Endothelial cell of hepatic sinusoid (primary cell): ENCODE results near the gene ALG14.

Source experiments
- in situ Hi-C: cut with HindIII; loops from 2 replicates; pipeline ENCODE4 v1.10.0; 2017; ENCODE audit warnings: low sequenced_read_pairs

Gene ALG14

DNA sequence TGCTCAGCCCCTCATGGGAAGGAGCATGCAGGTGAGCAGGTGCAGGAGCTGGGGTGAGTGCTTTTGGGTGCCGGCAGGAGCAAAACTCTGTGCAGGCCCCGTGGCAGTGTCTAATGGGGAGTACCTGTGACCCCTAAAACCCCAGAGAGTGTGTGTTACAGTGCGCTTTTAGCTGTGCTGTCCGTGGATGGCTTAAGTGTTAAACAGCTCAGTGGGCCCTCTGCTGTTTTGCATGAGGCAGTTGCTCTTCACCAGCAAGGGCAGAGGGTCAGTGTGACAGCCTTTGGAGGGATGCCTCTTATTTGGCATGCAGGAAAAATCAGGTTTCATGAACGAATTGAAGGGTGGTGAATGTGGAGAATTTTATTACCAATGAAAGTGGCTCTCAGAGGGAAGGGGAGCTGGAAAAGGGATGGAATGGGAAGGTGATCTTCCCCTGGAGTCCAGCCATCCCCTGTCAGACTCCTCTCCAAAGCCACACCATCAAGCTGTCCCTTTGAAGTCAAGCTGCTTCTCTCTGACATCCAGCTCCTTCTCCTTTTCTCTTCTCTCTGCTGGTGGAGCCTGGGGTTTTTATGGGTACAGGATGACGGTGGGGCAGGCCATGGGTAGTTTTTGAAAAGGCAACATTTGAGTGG lies 17.0 kb upstream of the ALG14 start:
- in situ Hi-C loops, result loop anchor here (5.0 kb wide), 1 partner anchor 138 kb away; no protein-coding TSS in a partner anchor

DNA sequence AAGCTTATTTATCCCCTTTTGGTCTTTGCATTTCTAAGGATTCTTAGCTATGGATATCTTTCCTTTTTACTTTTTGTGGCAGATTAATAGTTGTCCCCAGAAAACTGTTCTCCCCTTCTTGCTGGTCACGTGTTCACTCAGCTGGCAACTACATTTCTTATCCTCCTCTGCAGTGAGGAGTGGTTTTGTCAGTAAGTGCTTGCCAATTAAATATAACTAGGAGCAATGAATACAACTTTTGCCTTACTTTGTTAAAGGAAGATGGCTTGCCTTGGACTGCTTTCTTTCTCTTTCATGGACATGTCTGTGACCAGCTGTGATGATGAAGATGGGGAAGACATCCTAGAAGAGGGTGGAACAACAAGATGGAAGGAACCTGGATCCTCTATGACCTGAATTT lies 15.6 kb upstream of the ALG14 start:
- in situ Hi-C loops, result loop anchor here (5.0 kb wide), 1 partner anchor 139 kb away; no protein-coding TSS in a partner anchor

DNA sequence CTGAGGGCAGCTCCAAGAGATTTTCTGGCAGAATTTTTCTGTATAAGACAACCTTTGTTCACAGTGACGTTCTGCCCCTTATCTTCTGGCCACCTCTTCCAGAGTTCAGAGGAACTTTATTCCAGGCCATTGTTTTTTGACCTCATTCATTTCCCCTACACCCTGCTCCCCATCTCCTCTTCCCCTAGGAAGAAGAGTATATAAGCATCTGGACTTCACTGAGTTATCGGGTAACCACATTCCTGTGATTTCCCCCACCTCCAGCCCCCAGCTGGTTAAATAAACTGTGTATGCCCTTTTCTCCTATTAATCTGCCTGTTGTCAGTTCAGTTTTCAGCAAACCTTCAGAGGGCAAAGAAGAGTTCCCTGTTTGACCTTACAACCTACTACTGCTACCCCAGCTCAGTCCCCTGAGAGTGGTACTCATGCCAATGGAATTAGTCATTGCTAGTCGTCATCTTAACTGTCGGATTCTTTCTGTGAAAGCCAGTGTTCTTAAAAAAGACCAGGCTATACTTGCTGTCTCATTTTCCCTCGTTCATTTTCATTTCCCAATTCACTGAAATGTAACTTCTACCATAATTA lies 14.3 kb upstream of the ALG14 start:
- in situ Hi-C loops, result loop anchor here (5.0 kb wide), 1 partner anchor 140 kb away; no protein-coding TSS in a partner anchor

DNA sequence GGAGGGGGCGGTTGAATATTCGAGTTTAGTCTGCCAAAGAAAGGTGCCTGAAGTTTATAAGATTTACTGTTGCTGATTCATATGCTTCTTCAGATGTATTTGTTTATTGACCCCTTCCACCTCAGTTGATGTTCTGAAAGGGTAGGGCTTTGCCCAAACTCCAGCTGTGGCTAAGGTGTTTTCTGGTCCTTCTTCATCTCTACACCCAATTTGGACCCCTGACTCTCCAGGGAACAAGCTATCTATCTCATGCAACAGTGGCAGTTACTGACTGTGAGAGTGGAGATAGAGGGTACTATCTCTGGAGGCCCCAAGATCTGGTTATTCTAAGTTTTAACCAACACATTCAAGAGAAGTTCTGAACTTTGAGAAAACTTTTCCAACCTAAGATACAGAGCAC lies 12.6 kb upstream of the ALG14 start:
- in situ Hi-C loops, result loop anchor here (5.0 kb wide), 1 partner anchor 142 kb away; no protein-coding TSS in a partner anchor

DNA sequence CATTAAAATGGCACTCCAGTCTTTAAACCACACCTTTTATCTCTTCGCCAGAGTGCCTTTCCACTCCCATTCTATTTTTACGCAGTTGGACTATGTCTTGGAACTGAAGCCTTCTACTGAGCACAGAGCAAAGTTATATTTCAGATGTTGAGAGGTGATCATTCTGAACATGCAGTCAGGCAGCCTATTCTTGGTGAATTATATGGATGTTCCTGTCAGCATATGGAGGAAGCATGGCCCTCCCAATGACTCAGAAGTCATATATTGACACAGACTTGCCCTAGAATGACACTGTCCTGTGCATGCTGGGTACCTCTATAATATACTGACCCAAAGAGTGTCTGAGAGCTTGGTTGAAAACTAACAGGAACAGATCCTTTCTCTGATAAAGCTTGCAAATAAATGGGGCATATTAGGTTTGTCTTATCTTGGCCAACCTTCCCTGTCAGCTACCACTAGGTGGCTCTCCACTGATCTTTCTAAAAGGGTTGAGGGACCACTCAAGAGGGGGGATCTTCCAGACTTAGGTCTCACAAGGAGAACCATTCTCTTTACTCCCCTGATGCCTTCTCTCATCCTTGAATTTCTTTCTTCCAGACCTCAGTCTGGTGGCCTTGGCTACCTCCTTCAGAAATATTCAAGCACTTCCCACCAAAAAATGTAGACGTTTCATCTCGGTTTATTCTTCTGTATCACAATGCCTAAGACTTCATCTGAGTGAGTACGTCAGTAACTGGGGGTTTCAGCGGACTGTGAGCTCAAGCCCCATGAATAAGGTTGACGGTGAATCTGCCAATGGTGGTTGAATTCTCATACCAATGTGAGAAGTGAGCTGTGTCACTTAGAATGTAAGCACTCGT lies 11.8 kb upstream of the ALG14 start:
- in situ Hi-C loops, result loop anchor here (5.0 kb wide), 2 partner anchors 43 to 143 kb away; no protein-coding TSS in a partner anchor

DNA sequence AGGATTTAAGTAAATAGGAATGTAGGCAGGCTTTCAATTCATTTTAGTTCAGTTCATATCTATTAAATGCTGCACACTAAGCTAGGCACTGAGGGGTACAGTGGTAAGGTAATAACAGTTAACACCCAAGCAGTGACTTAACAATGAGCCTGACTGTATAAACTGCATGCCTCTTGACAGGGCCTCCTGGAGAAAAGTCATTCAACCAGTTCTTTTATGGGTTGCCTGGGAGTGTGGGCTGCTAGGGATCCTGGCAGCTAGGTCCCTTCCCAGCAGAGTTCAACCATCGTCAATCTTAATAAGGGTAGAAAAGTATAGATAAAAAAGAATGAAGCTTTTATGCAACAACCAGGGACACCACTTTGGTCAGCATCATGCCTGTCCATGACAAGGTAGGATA lies 8.1 kb upstream of the ALG14 start:
- in situ Hi-C loops, result loop anchor here (5.0 kb wide), 1 partner anchor 46 kb away; no protein-coding TSS in a partner anchor

DNA sequence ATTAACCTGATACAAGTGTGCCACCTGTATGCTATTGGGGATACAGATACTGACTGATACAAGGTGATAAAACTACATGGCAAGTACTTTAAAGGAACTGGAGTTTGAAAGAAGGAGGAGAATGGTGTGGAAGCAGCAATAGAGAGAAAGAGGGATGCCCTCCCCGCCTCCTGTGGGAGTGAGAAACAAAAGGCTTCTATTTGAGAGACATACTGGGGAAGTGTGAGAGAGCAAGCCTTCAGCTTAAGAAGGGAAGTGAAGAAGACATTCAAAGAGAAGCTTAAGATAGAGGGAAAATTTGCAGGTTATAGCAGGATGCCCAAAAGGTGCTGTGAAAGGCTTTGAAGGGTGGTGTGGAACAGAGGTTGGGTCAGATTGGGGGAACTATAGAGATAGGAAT lies 7.7 kb upstream of the ALG14 start:
- in situ Hi-C loops, result loop anchor here (5.0 kb wide), 1 partner anchor 47 kb away; no protein-coding TSS in a partner anchor

DNA sequence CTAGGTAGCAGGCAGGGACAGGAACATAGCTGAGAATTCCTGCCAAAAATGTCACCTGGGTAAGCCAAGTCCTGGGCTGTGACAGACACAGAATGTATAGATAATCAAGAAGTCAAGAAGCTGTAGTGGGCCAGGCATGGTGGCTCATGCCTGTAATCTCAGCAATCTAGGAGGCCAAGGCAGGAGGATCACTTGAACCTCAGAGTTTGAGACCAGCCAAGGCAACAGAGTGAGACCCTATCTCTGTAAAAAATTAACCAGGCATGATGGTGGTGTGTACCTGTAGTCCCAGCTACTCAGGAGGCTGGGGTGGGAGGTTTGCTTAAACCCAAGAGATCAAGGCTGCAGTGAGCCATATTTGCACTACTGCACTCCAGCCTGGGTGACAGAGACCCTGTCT lies 3.3 kb upstream of the ALG14 start:
- in situ Hi-C loops, result no loop called here

DNA sequence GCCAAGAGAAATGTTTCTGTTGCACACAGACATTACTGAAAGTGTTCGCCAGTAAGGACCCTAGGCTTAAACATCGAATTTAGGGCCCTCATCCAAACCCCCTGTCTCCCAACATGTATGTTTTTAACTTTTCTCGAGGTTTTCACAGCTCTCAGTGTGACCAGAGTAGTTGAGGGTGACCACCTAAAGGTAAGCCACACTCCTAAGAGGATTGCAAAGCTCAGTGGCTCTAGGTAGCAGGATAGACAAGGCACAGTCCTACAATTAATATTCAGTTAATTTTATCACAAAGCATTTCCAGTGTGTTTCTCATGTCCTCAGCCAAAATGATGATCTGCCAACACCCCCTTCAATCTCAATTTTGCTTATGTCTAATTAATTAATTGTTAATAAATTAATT lies 695 bp upstream of the ALG14 start:
- in situ Hi-C loops, result no loop called here

DNA sequence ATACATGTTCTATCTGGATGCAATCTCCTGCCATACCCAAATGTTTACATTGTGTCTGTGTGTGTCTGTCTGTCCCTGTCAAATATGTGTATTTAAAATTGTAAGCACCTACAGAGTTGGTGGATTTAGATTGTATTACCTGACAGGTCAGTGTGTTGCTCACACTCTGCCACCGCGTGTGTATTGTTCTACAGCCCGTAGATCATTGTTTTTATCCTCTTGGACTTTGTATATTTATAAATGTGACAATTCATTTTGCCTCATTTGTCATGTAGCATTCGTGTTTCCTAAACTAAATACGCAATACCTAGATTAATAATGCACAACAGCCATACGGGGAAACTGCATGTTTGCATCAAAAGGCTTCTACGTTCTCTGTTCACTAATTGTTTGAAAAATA lies 634 bp downstream of the ALG14 start:
- in situ Hi-C loops, result no loop called here

DNA sequence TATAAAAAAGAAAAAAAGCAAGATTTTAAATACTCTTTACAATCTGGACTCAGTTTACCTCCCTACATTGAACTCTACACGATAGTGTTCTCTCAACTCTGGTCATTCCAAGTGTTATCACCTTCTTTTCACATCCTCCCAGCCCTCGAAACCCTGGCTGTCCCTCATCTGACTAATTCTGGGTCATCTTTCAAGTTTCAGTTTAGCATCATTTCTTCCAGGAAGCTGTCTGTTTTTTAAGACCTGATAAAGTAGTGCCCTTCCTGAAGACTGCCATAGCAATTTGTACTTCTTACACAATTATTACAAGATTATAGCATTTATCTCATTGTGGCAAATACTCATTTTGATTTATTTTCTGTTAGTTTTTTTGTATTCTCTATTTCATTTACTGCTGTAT lies 1.2 kb downstream of the ALG14 start:
- in situ Hi-C loops, result no loop called here

DNA sequence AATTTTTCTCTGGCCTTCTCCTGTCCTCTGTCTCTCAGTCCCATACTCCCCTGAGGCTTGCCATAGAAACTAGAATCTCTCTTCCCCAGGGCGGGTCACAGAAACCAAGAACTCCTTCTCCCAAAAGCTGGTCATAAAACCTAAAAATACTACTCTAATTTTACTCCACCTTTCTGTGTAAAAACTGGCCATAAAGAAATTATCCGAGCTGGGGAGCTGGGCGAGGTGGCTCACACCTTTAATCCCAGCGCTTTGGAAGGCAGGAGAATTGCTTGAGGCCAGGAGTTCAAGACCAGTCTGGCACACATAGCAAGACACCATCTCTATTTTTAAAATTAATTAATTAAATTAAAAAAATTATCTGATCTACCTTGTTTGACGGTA lies 3.0 kb downstream of the ALG14 start:
- in situ Hi-C loops, result no loop called here

DNA sequence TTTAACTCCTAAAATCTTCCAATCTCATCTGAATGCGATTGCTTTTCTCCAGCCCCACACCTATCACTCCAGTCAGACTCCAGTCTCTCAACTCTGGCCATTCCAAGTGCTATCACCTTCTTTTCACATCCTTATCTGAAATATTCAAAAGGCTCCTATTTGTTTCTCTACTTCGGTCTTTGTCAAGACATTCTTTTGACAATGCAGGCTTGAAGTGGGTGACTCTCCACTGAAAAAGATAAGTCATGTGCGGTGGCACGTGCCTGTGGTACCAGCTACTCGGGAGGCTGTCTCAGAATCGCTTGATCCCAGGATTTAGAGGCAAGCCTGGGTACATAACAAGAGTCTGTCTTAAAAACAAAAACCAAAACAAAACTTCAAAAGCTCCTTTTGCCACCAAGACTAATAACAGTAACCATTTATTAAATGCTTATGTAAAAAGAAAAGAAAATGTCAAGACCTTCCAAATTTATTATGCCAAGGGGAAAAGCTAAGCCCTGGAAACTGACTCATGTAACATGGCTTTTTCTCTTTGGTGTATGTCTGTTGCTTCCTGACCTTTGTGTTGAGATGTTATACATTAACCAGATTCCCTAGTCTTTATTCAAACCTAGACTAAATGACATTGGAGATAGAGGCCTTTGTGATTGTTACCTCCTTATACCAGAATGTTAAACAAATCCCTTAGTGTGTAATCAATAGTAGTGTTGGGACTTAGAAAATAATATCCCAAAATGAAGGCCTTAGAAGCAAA lies 3.6 kb downstream of the ALG14 start:
- in situ Hi-C loops, result no loop called here

DNA sequence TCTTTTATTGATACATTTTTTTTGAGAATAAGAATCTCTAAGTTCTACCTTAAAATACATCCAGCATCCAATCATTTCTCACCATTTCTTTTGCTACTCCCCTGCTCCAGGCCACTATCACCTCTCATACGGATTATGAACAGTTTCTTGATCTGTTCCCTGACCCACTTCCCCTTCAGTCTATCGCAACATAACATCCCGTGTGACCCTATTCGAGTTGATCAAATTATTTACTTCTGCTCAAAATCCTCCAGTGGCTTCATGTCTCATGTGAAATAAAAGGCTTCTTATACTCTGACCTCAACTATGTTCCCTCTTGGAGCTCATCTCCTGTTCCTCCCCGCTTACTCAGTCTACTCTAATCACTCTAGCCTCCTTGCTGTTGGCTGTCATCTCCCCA lies 5.2 kb downstream of the ALG14 start:
- in situ Hi-C loops, result no loop called here

DNA sequence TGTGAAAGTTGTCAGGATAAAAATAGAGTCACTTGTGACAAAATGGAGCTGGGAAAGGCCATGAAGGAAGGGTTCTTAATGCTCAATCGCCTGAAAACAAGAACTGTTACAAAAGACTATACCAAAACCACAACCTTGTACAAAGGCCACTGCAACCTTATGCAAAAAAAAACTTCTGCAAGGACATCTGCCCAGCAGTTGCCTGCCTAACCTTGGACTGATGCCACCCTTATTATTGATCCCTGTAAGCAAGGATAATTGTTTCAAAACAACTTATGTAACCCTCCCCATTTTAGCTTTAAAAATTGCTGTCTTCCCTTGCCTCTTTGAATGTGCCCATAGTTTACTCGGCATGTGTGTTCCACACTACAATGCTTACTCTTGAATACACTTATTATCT lies 5.7 kb downstream of the ALG14 start:
- in situ Hi-C loops, result no loop called here

DNA sequence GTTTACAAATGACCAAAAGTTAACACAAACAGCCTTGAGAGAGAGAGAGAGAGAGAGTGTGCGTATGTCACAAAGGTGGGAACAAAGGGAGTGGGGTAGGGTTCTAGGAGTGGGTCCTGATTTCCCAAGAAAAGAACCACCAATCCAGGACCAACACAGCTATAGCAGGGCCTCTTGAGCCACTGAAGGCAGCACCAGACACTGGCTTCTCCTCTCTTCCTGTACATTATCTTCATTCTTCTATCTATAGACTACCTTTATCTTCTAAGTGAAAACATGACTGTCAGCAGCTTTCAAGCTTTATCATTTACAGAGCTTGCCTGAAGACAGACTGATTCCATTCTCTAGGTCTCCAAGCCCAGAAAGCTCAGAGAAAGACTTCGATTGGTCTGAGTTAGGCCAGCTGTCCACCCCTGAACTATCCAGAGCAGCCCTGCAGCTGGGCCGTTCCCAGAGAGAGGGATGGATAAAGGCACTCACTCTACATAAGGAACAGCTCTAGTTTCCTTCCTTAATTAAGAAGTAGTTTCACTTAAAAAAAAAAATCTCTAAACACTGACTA lies 11.2 kb downstream of the ALG14 start:
- in situ Hi-C loops, result no loop called here

DNA sequence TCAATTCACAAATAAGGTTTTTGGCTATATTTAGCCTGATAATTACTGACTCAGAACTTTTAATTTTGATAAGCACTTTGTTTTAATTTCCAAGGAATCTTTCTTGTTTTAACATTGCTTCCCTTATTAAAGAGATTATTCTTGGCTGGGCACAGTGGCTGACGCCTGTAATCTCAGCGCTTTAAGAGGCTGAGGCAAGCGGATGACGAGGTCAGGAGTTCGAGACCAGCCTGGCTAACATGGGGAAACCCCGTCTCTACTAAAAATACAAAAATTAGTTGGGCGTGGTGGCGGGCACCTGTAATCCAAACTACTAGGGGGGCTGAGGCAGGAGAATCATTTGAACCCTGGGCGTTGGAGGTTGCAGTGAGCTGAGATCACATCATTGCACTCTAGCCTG lies 13.8 kb downstream of the ALG14 start:
- in situ Hi-C loops, result no loop called here

DNA sequence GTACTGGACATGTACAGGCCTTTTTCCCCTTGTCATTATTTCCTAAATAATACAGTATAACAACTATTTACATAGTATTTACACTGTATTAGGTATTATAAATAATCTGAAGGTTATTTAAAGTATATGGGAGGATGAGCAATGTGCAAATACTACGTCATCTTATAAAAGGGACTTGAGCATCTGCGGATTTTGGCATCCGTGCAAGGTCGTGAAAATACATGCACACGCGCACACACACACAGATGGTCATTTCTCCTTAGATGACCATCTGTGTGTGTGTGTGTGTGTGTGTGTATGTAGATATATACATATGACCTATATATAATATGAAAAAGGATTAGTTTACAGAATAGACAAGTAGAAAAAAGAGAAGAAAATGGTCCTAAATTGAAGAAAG lies 15.4 kb downstream of the ALG14 start:
- in situ Hi-C loops, result no loop called here

DNA sequence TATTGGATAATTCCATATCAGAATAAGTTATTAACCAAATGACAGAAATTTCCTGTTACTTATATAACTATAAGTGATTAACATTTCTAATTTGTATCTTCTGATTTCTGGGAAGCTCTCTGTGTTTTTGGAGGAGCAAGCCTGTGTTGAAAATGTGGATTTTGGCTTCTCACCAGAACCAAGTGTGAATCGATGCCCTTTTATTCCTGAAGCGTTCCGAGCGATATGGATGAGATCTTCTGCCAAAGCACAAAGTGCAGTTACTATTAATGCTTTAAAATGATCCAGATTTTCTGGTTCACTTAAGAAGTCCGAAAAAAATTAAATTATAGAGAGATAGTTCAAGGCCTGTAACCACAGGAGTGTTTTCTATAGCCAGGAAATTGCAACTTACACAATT lies 22.8 kb downstream of the ALG14 start:
- in situ Hi-C loops, result loop anchor here (25.0 kb wide), 1 partner anchor 188 kb away; no protein-coding TSS in a partner anchor

DNA sequence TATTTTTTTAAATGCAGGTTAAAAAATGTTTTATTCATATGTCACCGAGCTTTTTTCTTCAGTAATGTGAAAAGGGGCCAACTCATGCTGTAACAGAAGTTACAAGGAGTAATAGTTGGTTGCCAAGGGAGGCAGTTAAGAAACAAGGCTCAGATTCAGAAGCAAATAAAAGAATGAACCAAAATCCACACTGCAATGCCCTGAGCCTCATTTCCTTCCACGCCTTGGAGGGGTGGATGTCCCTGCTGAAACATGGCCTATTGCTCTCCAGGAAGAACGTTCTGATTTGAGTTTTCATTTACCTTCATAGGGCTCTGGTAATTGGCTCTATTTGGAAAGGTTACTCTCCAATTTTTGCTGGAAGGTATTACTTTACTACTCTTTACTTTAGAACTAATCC lies 24.4 kb downstream of the ALG14 start:
- in situ Hi-C loops, result loop anchor here (25.0 kb wide), 1 partner anchor 186 kb away; no protein-coding TSS in a partner anchor
